PC-9 (cell line): ENCODE data around the gene ARHGEF17. TPM values are rescaled to one million over a fixed set of nuclear protein-coding genes. Genes with fewer than 3 reads are reported as not detected.
A peak's percentile ranks its signal among the peaks of the same experiment; 100 is the strongest.

ENCODE experiments used
- BruUV-seq: library from RNA; stranded (reverse); fragments of 400-500 nt; replicated peaks from 2 replicates; lab custom pipeline; 2021; lab: Mats Ljungman, UMichigan
- CTCF ChIA-PET: fragments of 300-600 bp; sonication (Branson Sonifier 250); formaldehyde crosslinking; loops from one replicate; lab custom pipeline; 2022; ENCODE audit warnings: antibody characterized with exemption; lab: Charles Lee
- POLR2A ChIA-PET: fragments of 300-600 bp; sonication (Branson Sonifier 250); formaldehyde crosslinking; loops from one replicate; lab custom pipeline; 2022; ENCODE audit warnings: antibody characterized with exemption; ENCODE audit not compliant: unreplicated experiment; lab: Charles Lee
- DNase-seq, 2 experiments: peaks; one replicate each; pipeline versions ENCODE4 v3.0.0 to v3.0.0-alpha.2; 2015 to 2022; ENCODE audit warnings: mixed read lengths in 1 of 2
- H2AFZ ChIP-seq: fragments of 200-600 bp; sonication (generic); 2 replicates; pipeline ENCODE4 v1.8.1; 2017; ENCODE audit warnings: antibody characterized with exemption
- H3F3A ChIP-seq: fragments of 200-600 bp; sonication (generic); 2 replicates; pipeline ENCODE4 v1.8.1; 2017; ENCODE audit warnings: antibody characterized with exemption, mild to moderate bottlenecking, low read depth; ENCODE audit not compliant: insufficient read depth
- H3K27ac ChIP-seq: fragments of 200-600 bp; sonication (generic); 2 replicates; pipeline ENCODE4 v1.6.1; 2016; ENCODE audit warnings: mixed run types
- H3K27me3 ChIP-seq: fragments of 200-600 bp; sonication (generic); 2 replicates; pipeline ENCODE4 v1.6.1; 2016; ENCODE audit warnings: low read depth, mixed run types; ENCODE audit not compliant: insufficient read depth
- H3K36me3 ChIP-seq: fragments of 200-600 bp; sonication (generic); 2 replicates; pipeline ENCODE4 v1.6.1; 2016; ENCODE audit warnings: low read depth, mixed run types
- H3K4me1 ChIP-seq: fragments of 200-600 bp; sonication (generic); replicated peaks from 2 replicates; pipeline ENCODE4 v1.6.1; 2016; ENCODE audit warnings: mixed run types; ENCODE audit not compliant: insufficient read depth
- H3K4me2 ChIP-seq: fragments of 200-600 bp; sonication (generic); 2 replicates; pipeline ENCODE4 v1.6.1; 2017; ENCODE audit warnings: mixed run types
- H3K4me3 ChIP-seq: fragments of 200-600 bp; sonication (generic); 2 replicates; pipeline ENCODE4 v1.6.1; 2016; ENCODE audit warnings: mixed run types
- H3K79me2 ChIP-seq: fragments of 200-600 bp; sonication (generic); 2 replicates; pipeline ENCODE4 v1.6.1; 2017; ENCODE audit warnings: low read depth, mixed run types
- H3K9me2 ChIP-seq: fragments of 200-600 bp; sonication (generic); 2 replicates; pipeline ENCODE4 v1.8.1; 2017; ENCODE audit warnings: mild to moderate bottlenecking; ENCODE audit not compliant: insufficient read depth
- H3K9me3 ChIP-seq: fragments of 200-600 bp; sonication (generic); 2 replicates; pipeline ENCODE4 v1.8.1; 2016; ENCODE audit warnings: low read depth; ENCODE audit not compliant: insufficient read depth
- H4K20me1 ChIP-seq: fragments of 200-600 bp; sonication (generic); 2 replicates; pipeline ENCODE4 v1.8.1; 2017; ENCODE audit not compliant: insufficient read depth
- CTCF ChIP-seq: fragments of 200-600 bp; sonication (generic); conservative IDR thresholded peaks from 2 replicates; pipeline ENCODE4 v1.6.1; 2017; ENCODE audit warnings: mixed run types, antibody characterized with exemption, mild to moderate bottlenecking, moderate library complexity
- EZH2 ChIP-seq: fragments of 200-600 bp; sonication (generic); IDR thresholded peaks from 2 replicates; pipeline ENCODE4 v1.8.0; 2017; ENCODE audit warnings: antibody characterized with exemption, low read depth
- intact Hi-C: fragments of 100-400 bp; cut with micrococcal nuclease; formaldehyde crosslinking; loops from one replicate; pipeline ENCODE4 v1.10.0; 2022; ENCODE audit not compliant: unreplicated experiment
- total RNA-seq: library from RNA; stranded (reverse); gene quantifications from 2 replicates; pipeline ENCODE4 v1.2.3, GENCODE V29; 2021

Gene ARHGEF17
- total RNA-seq, 1 experiment from 2014 or later, result 56.9 TPM

DNA sequence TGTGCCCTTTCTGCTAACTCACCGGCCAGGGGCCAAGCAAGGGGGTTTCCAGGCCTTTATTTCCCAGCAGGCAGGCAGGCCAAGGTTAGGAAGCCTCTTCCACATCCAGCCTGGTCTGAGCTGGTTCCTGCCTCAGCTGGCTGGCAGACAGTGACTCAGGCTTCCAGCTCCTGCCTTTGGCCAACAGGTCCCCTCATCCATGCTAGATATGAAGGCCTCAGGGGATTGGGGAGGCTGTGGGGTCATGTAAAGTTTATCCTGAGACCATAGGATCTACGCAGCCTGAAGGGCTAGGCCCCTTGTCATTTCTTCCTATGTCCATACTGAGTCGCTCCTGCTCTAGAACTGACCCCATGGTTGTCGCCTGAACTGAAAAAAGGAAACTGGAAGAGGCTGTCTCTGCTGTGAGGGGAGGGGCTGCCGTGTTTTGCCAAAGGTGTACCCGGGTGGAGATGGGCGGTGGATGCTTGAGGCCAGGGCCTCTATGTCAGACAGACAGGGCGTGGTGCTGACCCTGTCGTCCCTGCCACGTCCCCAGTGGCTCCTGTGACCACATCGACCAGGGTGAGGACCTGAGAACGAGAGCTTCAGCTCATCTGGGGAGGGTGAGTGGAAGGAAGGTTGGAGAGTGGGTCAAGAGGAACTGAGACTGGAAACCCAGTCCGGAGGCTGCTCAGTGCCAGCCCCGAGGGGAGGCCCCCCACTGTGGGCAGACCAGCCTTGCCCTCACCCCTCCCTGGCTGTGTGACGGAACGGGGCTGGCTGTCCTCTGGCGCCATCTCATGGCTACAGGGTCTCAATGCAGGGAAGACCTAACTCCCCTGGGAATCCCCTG, 19.0 kb upstream of the ARHGEF17 start:
- Histone ChIP-seq H3F3A (peaks cover 44% of the 10 kb centered on the region), H3K27me3 (no peaks in the 10 kb centered on the region), H3K27ac (peak overlapping the region; percentile 88), H3K9me2 (no peaks in the 10 kb centered on the region), H3K9me3 (no peaks in the 10 kb centered on the region), H3K79me2 (peaks cover 52% of the 10 kb centered on the region), H3K4me1 (peaks cover 35% of the 10 kb centered on the region), H4K20me1 (no peaks in the 10 kb centered on the region), H3K36me3 (no peaks in the 10 kb centered on the region), H2AFZ (no peak overlapping the region), H3K4me3 (peak overlapping the region; percentile 32; the same call in 1 of the 2 replicates), H3K4me2 (peak overlapping the region; percentile 69)
- ChIA-PET CTCF (interaction anchor here (0.6 to 2.2 kb wide), 20 partner anchors 9 to 605 kb away, joined by 3 to 24 read pairs (median 5); partner anchors contain the start of gene P2RY6), POLR2A (interaction anchor here (0.5 to 1.4 kb wide), 8 partner anchors 15 to 348 kb away, joined by 3 to 17 read pairs (median 4); partner anchors contain the start of gene P2RY6)
- DNase-seq, result peak; percentile 86 to 98
- BruUV-seq, result TSS peak; percentile 14
- TF ChIP-seq EZH2 (no peak), CTCF (peak; percentile 99)
- intact Hi-C loops, result loop anchor here (1.0 to 2.0 kb wide), 10 partner anchors 17 to 564 kb away; partner anchors contain the start of gene P2RY6

GRCh38 chr11:73290536-73290935, 17.5 kb upstream of the ARHGEF17 start:
- no peaks in the 10 kb centered on the region for H3K9me2 ChIP-seq
- H3K4me3 ChIP-seq, result no peak overlapping the region
- peaks cover 5% of the 10 kb centered on the region for H4K20me1 ChIP-seq
- peaks cover 46% of the 10 kb centered on the region for H3K79me2 ChIP-seq
- peaks cover 57% of the 10 kb centered on the region for H3F3A ChIP-seq
- intact Hi-C loops, result no loop called here
- no peak overlapping the region for H2AFZ ChIP-seq
- H3K27me3 ChIP-seq, result no peaks in the 10 kb centered on the region
- H3K4me2 ChIP-seq, result no peak overlapping the region
- no TSS peak for BruUV-seq
- ChIA-PET CTCF (no interaction called here), POLR2A (no interaction called here)
- no peak for TF ChIP-seq CTCF
- TF ChIP-seq EZH2, result no peak
- peaks cover 44% of the 10 kb centered on the region for H3K4me1 ChIP-seq
- DNase-seq, result no peak
- no peak overlapping the region for H3K27ac ChIP-seq
- H3K36me3 ChIP-seq, result peaks cover 8% of the 10 kb centered on the region; the same call in 1 of the 2 replicates
- H3K9me3 ChIP-seq, result no peaks in the 10 kb centered on the region

- BruUV-seq, result no TSS peak
- POLR2A ChIA-PET, result no interaction called here
- Histone ChIP-seq H3F3A (peaks cover 54% of the 10 kb centered on the region), H2AFZ (no peak overlapping the region), H3K9me3 (no peaks in the 10 kb centered on the region), H3K27me3 (no peaks in the 10 kb centered on the region), H3K79me2 (peaks cover 44% of the 10 kb centered on the region), H3K4me3 (no peak overlapping the region), H3K4me2 (no peak overlapping the region), H3K9me2 (no peaks in the 10 kb centered on the region), H3K36me3 (peaks cover 11% of the 10 kb centered on the region; the same call in 1 of the 2 replicates), H3K27ac (no peak overlapping the region), H3K4me1 (peaks cover 44% of the 10 kb centered on the region), H4K20me1 (peaks cover 9% of the 10 kb centered on the region)
- DNase-seq, result no peak
- CTCF ChIA-PET, result no interaction called here
- intact Hi-C loops, result no loop called here
- TF ChIP-seq CTCF, result no peak
- TF ChIP-seq EZH2, result no peak
Measured at GRCh38 chr11:73291196-73291595, 16.9 kb upstream of the ARHGEF17 start.
